HL-60 (cell line): ENCODE data around the gene MPP2.
"Not testable (repeated sequence)": the region's sequence is repeated elsewhere in the genome, so short reads cannot be mapped to it uniquely, and the experiment has no call there.

ENCODE experiments used
- DNase-seq, 2 experiments: peaks; one replicate each; pipeline ENCODE4 v3.0.0-alpha.2; 2010 to 2020; ENCODE audit warnings: low read depth in 1 of 2, low spot score in 1 of 2
- H3K27ac ChIP-seq: fragments of 250-450 bp; sonication (Bioruptor Pico); replicated peaks from 2 replicates; pipeline ENCODE4 v1.5.1; 2020; ENCODE audit warnings: mild to moderate bottlenecking, moderate library complexity
- H3K27me3 ChIP-seq: fragments of 250-450 bp; sonication (Bioruptor Pico); 2 replicates; pipeline ENCODE4 v1.5.1; 2021; ENCODE audit warnings: mild to moderate bottlenecking, moderate library complexity; ENCODE audit not compliant: insufficient read depth, poor library complexity, severe bottlenecking
- H3K4me3 ChIP-seq: replicated peaks from 2 replicates; pipeline ENCODE4 v1.5.1; 2011; ENCODE audit warnings: mild to moderate bottlenecking, control low read depth, low read length; ENCODE audit not compliant: insufficient read depth
- CTCF ChIP-seq: IDR thresholded peaks from one replicate; pipeline ENCODE4 v1.5.1; 2011; ENCODE audit warnings: low read length, control low read depth, inconsistent platforms; ENCODE audit not compliant: insufficient read depth
- GABPA ChIP-seq: IDR thresholded peaks from 2 replicates; pipeline ENCODE4 v1.6.1; 2012; ENCODE audit warnings: low read depth
- POLR2AphosphoS5 ChIP-seq: IDR thresholded peaks from 2 replicates; pipeline ENCODE4 v1.6.1; 2012; ENCODE audit warnings: low read depth
- SPI1 ChIP-seq: IDR thresholded peaks from 2 replicates; pipeline ENCODE4 v1.6.1; 2012; ENCODE audit warnings: low read depth, mild to moderate bottlenecking, borderline replicate concordance
- TF ChIP-seq, protein P1 (sequence below): IDR thresholded peaks from 2 replicates; pipeline ENCODE4 v1.6.1; 2012; ENCODE audit warnings: low read depth; ENCODE audit not compliant: insufficient replicate concordance

MPP2 gene

DNA sequence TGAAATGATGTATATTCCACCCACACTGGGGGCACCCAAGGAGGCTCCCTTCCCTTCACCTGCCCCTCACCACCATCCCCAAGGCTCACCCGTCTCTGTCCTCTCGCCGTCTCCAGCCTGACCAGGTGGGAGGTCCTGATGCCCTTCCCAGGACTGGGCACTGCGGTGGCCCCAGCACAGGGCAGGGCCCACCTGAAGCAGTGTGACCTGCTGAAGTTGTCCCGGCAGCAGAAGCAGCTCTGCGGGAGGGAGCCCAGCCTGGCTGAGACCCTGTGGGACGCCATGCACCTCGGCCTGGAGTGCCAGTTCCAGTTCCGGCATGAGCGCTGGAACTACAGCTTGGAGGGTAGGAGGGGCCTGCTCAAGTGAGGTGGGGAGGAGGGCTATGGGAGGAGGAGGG is 25.0 kb upstream of the MPP2 start:
- DNase-seq: no peak
- Histone ChIP-seq H3K27ac (no peak overlapping the region), H3K27me3 (peaks cover 13% of the 10 kb centered on the region), H3K4me3 (no peak overlapping the region)
- TF ChIP-seq CTCF (no peak), POLR2AphosphoS5 (no peak), GABPA (no peak), SPI1 (no peak)
- TF ChIP-seq, protein P1, sequence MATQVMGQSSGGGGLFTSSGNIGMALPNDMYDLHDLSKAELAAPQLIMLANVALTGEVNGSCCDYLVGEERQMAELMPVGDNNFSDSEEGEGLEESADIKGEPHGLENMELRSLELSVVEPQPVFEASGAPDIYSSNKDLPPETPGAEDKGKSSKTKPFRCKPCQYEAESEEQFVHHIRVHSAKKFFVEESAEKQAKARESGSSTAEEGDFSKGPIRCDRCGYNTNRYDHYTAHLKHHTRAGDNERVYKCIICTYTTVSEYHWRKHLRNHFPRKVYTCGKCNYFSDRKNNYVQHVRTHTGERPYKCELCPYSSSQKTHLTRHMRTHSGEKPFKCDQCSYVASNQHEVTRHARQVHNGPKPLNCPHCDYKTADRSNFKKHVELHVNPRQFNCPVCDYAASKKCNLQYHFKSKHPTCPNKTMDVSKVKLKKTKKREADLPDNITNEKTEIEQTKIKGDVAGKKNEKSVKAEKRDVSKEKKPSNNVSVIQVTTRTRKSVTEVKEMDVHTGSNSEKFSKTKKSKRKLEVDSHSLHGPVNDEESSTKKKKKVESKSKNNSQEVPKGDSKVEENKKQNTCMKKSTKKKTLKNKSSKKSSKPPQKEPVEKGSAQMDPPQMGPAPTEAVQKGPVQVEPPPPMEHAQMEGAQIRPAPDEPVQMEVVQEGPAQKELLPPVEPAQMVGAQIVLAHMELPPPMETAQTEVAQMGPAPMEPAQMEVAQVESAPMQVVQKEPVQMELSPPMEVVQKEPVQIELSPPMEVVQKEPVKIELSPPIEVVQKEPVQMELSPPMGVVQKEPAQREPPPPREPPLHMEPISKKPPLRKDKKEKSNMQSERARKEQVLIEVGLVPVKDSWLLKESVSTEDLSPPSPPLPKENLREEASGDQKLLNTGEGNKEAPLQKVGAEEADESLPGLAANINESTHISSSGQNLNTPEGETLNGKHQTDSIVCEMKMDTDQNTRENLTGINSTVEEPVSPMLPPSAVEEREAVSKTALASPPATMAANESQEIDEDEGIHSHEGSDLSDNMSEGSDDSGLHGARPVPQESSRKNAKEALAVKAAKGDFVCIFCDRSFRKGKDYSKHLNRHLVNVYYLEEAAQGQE: no peak

GRCh38 chr17:43931062-43931571 is 23.8 kb upstream of the MPP2 start:
- Histone ChIP-seq H3K27me3 (peaks cover 24% of the 10 kb centered on the region), H3K4me3 (no peak overlapping the region), H3K27ac (no peak overlapping the region)
- no peak for DNase-seq
- TF ChIP-seq, protein P1: no peak
- TF ChIP-seq POLR2AphosphoS5 (no peak), GABPA (no peak), SPI1 (no peak), CTCF (no peak)

GRCh38 chr17:43928609-43929008 is 21.3 kb upstream of the MPP2 start:
- no peak overlapping the region for H3K27ac ChIP-seq
- no peak for TF ChIP-seq CTCF
- no peak for TF ChIP-seq POLR2AphosphoS5
- TF ChIP-seq GABPA: no peak
- TF ChIP-seq SPI1: no peak
- TF ChIP-seq, protein P1: no peak

GRCh38 chr17:43927929-43928328 is 20.6 kb upstream of the MPP2 start:
- H3K4me3 ChIP-seq, DNase-seq: not testable (repeated sequence)
- H3K27me3 ChIP-seq: peaks cover 24% of the 10 kb centered on the region

More at GRCh38 chr17:43928609-43929008, 21.3 kb upstream of the MPP2 start:
- no peak for DNase-seq
- peaks cover 24% of the 10 kb centered on the region for H3K27me3 ChIP-seq
- no peak overlapping the region for H3K4me3 ChIP-seq

More at GRCh38 chr17:43927929-43928328, 20.6 kb upstream of the MPP2 start:
- not testable (repeated sequence) for H3K27ac ChIP-seq
